Posterior vena cava (tissue), 2 donors: ENCODE results near the gene MINDY1. TPM values are rescaled to one million over a fixed set of nuclear protein-coding genes. Genes with fewer than 3 reads are reported as not detected.
A peak's percentile ranks its signal among the peaks of the same experiment; 100 is the strongest.

Experiments
- DNase-seq: peaks from one replicate; pipeline ENCODE4 v3.0.0-alpha.2; 2020; ENCODE audit warnings: low spot score
- intact Hi-C, 2 donors: fragments of 100-400 bp; cut with DNase I; formaldehyde crosslinking; loops; one replicate each; pipeline versions ENCODE4 v1.14.1 to v1.14.2; 2022 to 2023
- total RNA-seq, 2 donors: library from RNA; stranded (reverse); fragmentation: NEBNext Ultra II Directional; extraction: Animal tissue kit (Norgen Biotek cat#: 25700); gene quantifications; one replicate each; pipeline ENCODE4 v1.2.1, GENCODE V29; 2021
- donor health status: DM: yes; HTN: yes; CAD: no.
- donor health status: DM: yes; HTN: yes; CAD: no.

The MINDY1 gene
- total RNA-seq, 2 donors from 2014 or later = 17.3 to 17.8 TPM

DNA sequence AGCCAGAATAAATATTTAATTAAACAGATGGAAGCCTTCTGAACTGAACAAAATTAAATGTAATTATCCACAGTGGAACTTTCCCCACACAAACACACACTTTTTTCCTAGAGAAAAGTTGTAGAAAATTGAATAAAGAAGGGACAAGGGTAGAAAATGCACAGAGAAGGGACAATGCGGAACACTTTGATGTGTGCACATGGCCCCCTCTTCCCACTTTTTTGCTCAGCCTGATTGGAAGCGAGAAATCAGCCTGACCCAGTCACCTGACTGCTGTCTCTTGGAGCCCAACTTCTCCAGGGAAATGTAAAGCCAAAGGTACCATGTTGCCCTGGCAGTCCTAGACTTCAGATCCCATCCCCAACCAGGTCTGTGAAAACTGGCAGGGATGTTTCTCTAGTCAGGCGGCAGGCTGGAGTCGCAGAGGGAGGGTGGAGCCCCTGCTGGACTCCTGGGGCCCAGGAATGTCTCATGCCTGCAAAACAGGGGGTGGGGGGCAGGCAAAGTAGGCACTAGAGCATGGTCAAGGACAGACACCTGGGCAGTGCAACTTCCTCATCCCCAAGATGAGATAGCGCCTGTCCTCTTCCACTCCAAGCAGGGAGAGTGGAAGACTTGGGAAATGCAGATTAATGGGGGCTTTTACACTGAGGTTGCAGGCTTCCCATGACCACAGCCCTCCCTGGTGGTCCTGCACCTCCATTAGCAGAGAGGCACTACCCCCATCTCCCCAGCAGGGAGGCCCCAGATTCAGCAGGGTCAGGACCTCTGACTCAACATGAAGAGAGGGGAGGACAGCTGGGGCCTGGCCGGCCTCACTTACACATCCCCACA is 34.9 kb downstream of the MINDY1 start:
- no peak for DNase-seq
- intact Hi-C loops = no loop called here

DNA sequence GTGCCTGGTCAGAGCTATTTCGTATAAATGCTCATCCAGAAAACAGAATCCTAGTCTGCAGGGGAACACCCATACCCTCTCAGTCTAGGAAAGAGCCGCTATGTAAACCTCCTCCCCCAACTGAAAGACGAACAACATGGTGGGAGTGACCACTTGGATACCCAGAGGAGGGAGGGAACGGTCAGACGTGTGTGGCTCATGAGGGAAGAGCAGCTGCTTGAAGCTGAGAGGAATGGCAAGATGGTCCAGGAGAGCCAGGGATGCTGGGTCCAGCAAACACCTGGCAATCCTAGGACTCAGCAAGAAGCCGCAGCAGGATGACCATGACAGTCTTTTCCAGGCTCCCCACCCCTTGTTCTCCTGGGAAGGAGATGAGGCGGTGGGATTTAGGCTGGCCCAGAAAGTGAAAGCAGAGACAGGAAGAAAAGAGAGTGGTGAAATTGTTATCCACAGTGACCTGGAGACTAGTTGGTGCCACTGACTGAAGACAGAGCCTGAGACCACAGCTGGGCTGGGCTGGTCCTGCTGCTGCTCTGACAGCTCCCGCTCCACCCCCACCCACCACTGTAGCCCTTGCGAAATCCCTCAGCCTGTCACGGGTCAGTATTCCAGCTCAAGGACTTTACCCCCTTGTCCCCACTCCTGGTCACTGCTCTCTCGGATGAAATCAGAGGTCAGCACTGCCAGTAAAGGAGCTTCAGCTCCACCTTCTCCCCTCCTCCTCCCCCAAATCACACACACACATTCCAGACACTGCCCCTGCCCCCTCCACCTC is 35.7 kb downstream of the MINDY1 start:
- intact Hi-C loops = no loop called here
- DNase-seq = peak; percentile 91

GRCh38 chr1:150969626-150970025 is 37.1 kb downstream of the MINDY1 start:
- no peak for DNase-seq
- intact Hi-C loops = no loop called here

DNA sequence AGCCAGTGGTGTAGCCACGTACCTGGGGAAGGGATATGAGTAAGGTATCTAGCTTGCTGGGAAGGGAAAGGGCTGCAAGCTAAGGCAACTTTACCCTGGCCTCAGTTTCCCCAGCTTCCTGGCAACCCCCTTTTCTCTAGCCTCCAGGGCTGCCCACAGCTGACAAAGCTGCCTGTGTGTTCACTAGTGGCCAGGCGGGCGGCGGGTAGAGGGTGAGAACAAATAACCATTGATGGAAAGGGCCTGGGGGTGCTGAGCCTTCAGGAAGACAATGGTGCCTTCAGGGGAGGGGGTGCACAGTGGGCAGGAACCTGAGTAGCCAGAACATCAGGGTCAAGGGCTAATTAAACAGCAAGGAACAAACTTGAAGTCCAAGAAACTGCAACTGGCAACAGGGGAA is 38.2 kb downstream of the MINDY1 start:
- DNase-seq = peak; percentile 63
- intact Hi-C loops = no loop called here

GRCh38 chr1:150967936-150968335 is 38.8 kb downstream of the MINDY1 start:
- DNase-seq = peak; percentile 50
- intact Hi-C loops = no loop called here

DNA sequence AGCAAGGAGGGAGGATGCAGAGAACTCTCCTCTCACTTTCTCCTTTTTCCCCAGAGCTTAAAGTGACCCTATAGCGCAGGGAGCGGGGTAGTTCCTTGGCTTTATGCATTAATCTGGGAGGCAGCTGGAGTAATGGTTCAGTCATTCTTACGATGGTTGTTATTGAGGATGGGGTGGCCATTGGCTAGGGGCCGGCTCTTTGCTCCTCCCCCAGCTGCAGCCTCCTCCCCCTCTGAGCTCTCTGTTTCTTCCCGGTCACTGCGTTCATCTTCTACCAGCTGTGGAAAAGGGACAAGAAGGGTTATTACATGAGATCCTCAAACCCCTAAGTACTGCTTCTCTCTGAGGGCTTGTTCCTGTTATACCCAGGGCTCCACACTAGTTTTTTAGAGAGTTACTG is 40.7 kb downstream of the MINDY1 start:
- intact Hi-C loops = no loop called here

DNA sequence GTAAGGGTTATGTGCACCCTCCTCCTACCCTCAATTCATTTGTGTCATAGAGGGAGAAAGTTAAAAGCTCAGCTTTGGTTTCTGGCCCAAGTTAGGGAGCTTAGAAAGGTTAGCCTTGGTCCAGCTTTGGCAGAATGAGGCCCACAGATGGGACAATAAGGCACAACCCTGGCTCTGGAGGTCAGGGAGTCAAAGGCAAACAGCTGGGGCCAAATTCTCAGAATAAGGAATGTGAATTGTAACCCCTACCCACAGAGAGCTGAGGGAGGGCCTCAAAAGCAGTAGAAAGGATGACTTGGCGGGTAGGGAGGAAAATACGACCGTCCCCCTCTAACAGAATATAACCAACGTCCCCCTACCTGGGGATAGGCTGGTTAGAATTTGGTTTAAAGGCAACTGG is 41.1 kb downstream of the MINDY1 start:
- peak; percentile 1 for DNase-seq
- intact Hi-C loops = no loop called here

More for the DNA sequence above, 40.7 kb downstream of the MINDY1 start:
- DNase-seq = peak; percentile 53

- peak; percentile 11 for DNase-seq
- intact Hi-C loops = no loop called here
These were observed 42.6 kb downstream of the MINDY1 start for GRCh38 chr1:150964164-150964489.

DNA sequence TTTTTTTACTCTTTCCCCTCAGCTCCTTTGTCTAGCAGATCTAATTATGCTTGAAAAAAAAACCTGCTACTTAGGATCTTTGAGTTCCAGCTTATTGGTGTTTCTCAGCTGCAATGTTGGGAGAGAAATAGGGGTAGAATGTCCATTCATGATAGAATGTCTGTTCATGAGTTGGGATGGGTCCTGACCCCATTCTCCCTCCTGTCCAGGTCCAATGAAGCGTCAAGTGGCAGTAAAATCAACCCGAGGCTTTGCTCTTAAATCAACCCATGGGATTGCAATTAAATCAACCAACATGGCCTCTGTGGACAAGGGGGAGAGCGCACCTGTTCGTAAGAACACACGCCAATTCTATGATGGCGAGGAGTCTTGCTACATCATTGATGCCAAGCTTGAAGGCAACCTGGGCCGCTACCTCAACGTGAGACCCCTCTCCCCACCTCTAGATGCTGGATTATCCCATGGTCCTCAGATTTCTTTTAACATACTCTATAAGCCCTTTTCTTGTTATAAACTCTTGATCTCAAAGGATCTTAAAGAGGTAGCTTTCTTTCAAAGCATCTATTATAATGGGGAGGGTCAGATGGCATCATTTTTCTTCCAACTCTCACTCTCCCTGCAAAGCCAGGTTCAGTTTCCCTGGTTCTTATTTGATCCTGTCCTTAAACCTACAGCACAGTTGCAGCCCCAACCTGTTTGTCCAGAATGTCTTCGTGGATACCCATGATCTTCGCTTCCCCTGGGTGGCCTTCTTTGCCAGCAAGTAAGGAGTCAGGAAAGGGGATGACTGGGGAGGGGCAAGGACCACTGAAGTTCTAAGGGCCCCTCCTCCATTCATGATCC is 43.2 kb downstream of the MINDY1 start:
- intact Hi-C loops = no loop called here
- DNase-seq = peak; percentile 8

GRCh38 chr1:150961756-150962155 is 44.9 kb downstream of the MINDY1 start:
- intact Hi-C loops = loop anchor here in 1 of 2 donors (1.0 kb wide), 1 partner anchor 38 kb away; no protein-coding TSS in a partner anchor
- DNase-seq = no peak

GRCh38 chr1:150960646-150961045 is 46.1 kb downstream of the MINDY1 start:
- intact Hi-C loops = no loop called here
- DNase-seq = peak; percentile 34

DNA sequence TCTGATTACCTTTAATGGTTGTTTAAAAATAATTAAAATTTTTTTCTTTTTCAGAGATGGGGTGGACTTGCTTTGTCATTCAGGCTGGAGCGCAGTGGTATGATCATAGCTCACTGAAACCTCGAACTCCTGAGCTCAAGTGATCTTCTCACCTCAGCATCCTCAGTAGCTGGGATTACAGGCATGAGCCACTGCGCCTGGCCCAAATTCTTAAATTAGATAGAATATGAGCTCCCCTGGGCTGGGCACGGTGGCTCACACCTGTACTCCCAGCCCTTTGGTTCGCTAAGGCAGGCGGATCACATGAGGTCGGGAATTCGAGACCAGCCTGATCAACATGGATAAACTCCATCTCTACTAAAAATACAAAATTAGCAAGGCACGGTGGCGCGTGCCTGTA is 49.0 kb downstream of the MINDY1 start:
- intact Hi-C loops = no loop called here
- no peak for DNase-seq

GRCh38 chr1:150955280-150955679 is 51.4 kb downstream of the MINDY1 start:
- intact Hi-C loops = no loop called here
- no peak for DNase-seq

DNA sequence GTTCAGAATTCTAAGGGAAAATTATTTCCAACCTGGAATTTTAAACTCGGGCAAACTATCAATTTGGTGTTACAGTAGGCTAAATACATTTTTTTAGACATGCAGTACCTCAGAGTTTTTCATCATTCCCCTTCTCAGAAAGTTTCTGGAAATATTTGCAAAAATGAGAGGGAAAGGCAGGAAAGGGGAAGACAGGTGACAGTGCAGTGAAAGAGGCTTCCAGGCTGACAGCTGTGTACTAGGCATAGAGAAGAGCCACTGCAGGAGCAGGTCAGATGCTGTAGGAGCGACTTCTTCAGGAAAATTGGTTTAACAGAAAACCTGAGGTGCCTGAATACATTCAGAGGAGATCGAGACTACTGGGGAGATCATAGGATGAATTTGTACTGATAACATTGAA is 52.0 kb downstream of the MINDY1 start:
- intact Hi-C loops = no loop called here
- DNase-seq = no peak

Other genes starting within 250 kb of the MINDY1 start
- 10 to 100 TPM; 50.2 to 89.2 TPM for gene CTSS, start 241.1 kb downstream of the MINDY1 start, total RNA-seq
- gene CTSK, start 198.6 kb downstream of the MINDY1 start, total RNA-seq = 100 to 1,000 TPM; 136 to 183 TPM
- 10 to 100 TPM; 47.3 to 51.2 TPM for gene ARNT, start 130.3 kb downstream of the MINDY1 start, total RNA-seq
- gene CTXND2, start 119.8 kb downstream of the MINDY1 start, total RNA-seq = not detected
- gene SETDB1, start 80.5 kb downstream of the MINDY1 start, total RNA-seq = 10 to 100 TPM; 26.4 to 26.8 TPM
- gene CERS2, start 32.1 kb downstream of the MINDY1 start, total RNA-seq = 100 to 1,000 TPM; 112 to 133 TPM
- under 1 TPM in 1 of 2 donors, not detected in 1; 0.19 TPM for gene ANXA9, start 24.6 kb downstream of the MINDY1 start, total RNA-seq
- 10 to 100 TPM; 15.5 to 17.4 TPM for gene PRUNE1, start 1.5 kb upstream of the MINDY1 start, total RNA-seq
- gene BNIPL, start 29.7 kb upstream of the MINDY1 start, total RNA-seq = under 1 TPM; 0.33 to 0.93 TPM
- 1 to 10 TPM; 3.3 to 4.6 TPM for gene C1orf56, start 40.8 kb upstream of the MINDY1 start, total RNA-seq
- 10 to 100 TPM; 65.7 to 68.2 TPM for gene CDC42SE1, start 52.7 kb upstream of the MINDY1 start, total RNA-seq
- gene MLLT11, start 53.5 kb upstream of the MINDY1 start, total RNA-seq = 1 to 10 TPM; 2.0 to 3.2 TPM
- gene GABPB2, start 63.9 kb upstream of the MINDY1 start, total RNA-seq = 10 to 100 TPM; 14.6 to 18.2 TPM
- 10 to 100 TPM in 1 of 2 donors, 1 to 10 TPM in 1; 6.9 to 10.1 TPM for gene SEMA6C, start 139.7 kb upstream of the MINDY1 start, total RNA-seq
- 1 to 10 TPM; 3.0 to 4.2 TPM for gene TNFAIP8L2, start 149.7 kb upstream of the MINDY1 start, total RNA-seq
- gene LYSMD1, start 159.0 kb upstream of the MINDY1 start, total RNA-seq = 1 to 10 TPM; 6.6 to 7.0 TPM
- gene SCNM1, start 159.2 kb upstream of the MINDY1 start, total RNA-seq = 10 to 100 TPM; 26.5 to 27.0 TPM
- gene TMOD4, start 169.1 kb upstream of the MINDY1 start, total RNA-seq = under 1 TPM in 1 of 2 donors, not detected in 1; 0.88 TPM
- gene VPS72, start 183.3 kb upstream of the MINDY1 start, total RNA-seq = 10 to 100 TPM; 28.4 to 38.5 TPM
- 10 to 100 TPM; 39.1 to 41.9 TPM for gene PIP5K1A, start 191.7 kb upstream of the MINDY1 start, total RNA-seq
- gene PSMD4, start 247.8 kb upstream of the MINDY1 start, total RNA-seq = 100 to 1,000 TPM; 131 to 139 TPM